ENCODE results near the gene CNNM2. TPM values are rescaled to one million over a fixed set of nuclear protein-coding genes. Genes with fewer than 3 reads are reported as not detected.
"Not testable (repeated sequence)": the region's sequence is repeated elsewhere in the genome, so short reads cannot be mapped to it uniquely, and the experiment has no call there.

Gene CNNM2
- total RNA-seq, 1 experiment from 2014 or later: 7.6 TPM

GRCh38 chr10:102919246-102919959 is 1.3 kb downstream of the CNNM2 start:
- no peak for DNase-seq (ENCODE audit: low read depth, low spot score)
- in situ Hi-C loops (cut with HindIII; ENCODE audit: low pct_unique_long_range_greater_than_20kb, low sequenced_read_pairs): no loop called here

- in situ Hi-C loops (cut with HindIII; ENCODE audit: low pct_unique_long_range_greater_than_20kb, low sequenced_read_pairs): no loop called here
- DNase-seq (ENCODE audit: low read depth, low spot score): peak; percentile 6
Measured at GRCh38 chr10:102919992-102920739, 2.1 kb downstream of the CNNM2 start.

GRCh38 chr10:102923601-102924000 is 5.5 kb downstream of the CNNM2 start:
- no peak for DNase-seq (ENCODE audit: low read depth, low spot score)
- in situ Hi-C loops (cut with HindIII; ENCODE audit: low pct_unique_long_range_greater_than_20kb, low sequenced_read_pairs): no loop called here

GRCh38 chr10:102926842-102927241 is 8.7 kb downstream of the CNNM2 start:
- in situ Hi-C loops (cut with HindIII; ENCODE audit: low pct_unique_long_range_greater_than_20kb, low sequenced_read_pairs): no loop called here
- no peak for DNase-seq (ENCODE audit: low read depth, low spot score)

GRCh38 chr10:102927311-102928010 is 9.4 kb downstream of the CNNM2 start:
- DNase-seq (ENCODE audit: low read depth, low spot score): no peak
- in situ Hi-C loops (cut with HindIII; ENCODE audit: low pct_unique_long_range_greater_than_20kb, low sequenced_read_pairs): no loop called here

- in situ Hi-C loops (cut with HindIII; ENCODE audit: low pct_unique_long_range_greater_than_20kb, low sequenced_read_pairs); DNase-seq (ENCODE audit: low read depth, low spot score): not testable (repeated sequence)
Measured at GRCh38 chr10:102928442-102928841, 10.3 kb downstream of the CNNM2 start.

- in situ Hi-C loops (cut with HindIII; ENCODE audit: low pct_unique_long_range_greater_than_20kb, low sequenced_read_pairs): no loop called here
- DNase-seq (ENCODE audit: low read depth, low spot score): no peak
Measured at GRCh38 chr10:102930720-102931119, 12.6 kb downstream of the CNNM2 start.

GRCh38 chr10:102931643-102932042 is 13.5 kb downstream of the CNNM2 start:
- no peak for DNase-seq (ENCODE audit: low read depth, low spot score)
- in situ Hi-C loops (cut with HindIII; ENCODE audit: low pct_unique_long_range_greater_than_20kb, low sequenced_read_pairs): no loop called here

- in situ Hi-C loops (cut with HindIII; ENCODE audit: low pct_unique_long_range_greater_than_20kb, low sequenced_read_pairs): no loop called here
- DNase-seq (ENCODE audit: low read depth, low spot score): no peak
Measured at GRCh38 chr10:102935505-102935904, 17.4 kb downstream of the CNNM2 start.

GRCh38 chr10:102935939-102936605 is 18.0 kb downstream of the CNNM2 start:
- in situ Hi-C loops (cut with HindIII; ENCODE audit: low pct_unique_long_range_greater_than_20kb, low sequenced_read_pairs): no loop called here

GRCh38 chr10:102941401-102941800 is 23.3 kb downstream of the CNNM2 start:
- no peak for DNase-seq (ENCODE audit: low read depth, low spot score)
- in situ Hi-C loops (cut with HindIII; ENCODE audit: low pct_unique_long_range_greater_than_20kb, low sequenced_read_pairs): no loop called here

More at GRCh38 chr10:102935939-102936605, 18.0 kb downstream of the CNNM2 start:
- no peak for DNase-seq (ENCODE audit: low read depth, low spot score)

GRCh38 chr10:102945449-102945848 is 27.4 kb downstream of the CNNM2 start:
- in situ Hi-C loops (cut with HindIII; ENCODE audit: low pct_unique_long_range_greater_than_20kb, low sequenced_read_pairs): no loop called here

GRCh38 chr10:102945962-102946361 is 27.9 kb downstream of the CNNM2 start:
- DNase-seq (ENCODE audit: low read depth, low spot score): no peak
- in situ Hi-C loops (cut with HindIII; ENCODE audit: low pct_unique_long_range_greater_than_20kb, low sequenced_read_pairs): no loop called here

More at GRCh38 chr10:102945449-102945848, 27.4 kb downstream of the CNNM2 start:
- DNase-seq (ENCODE audit: low read depth, low spot score): no peak

- DNase-seq (ENCODE audit: low read depth, low spot score): no peak
- in situ Hi-C loops (cut with HindIII; ENCODE audit: low pct_unique_long_range_greater_than_20kb, low sequenced_read_pairs): no loop called here
Measured at GRCh38 chr10:102946992-102947391, 28.9 kb downstream of the CNNM2 start.

GRCh38 chr10:102948176-102948575 is 30.1 kb downstream of the CNNM2 start:
- DNase-seq (ENCODE audit: low read depth, low spot score): no peak
- in situ Hi-C loops (cut with HindIII; ENCODE audit: low pct_unique_long_range_greater_than_20kb, low sequenced_read_pairs): no loop called here

- in situ Hi-C loops (cut with HindIII; ENCODE audit: low pct_unique_long_range_greater_than_20kb, low sequenced_read_pairs): no loop called here
- no peak for DNase-seq (ENCODE audit: low read depth, low spot score)
Measured at GRCh38 chr10:102948786-102949185, 30.7 kb downstream of the CNNM2 start.

GRCh38 chr10:102949916-102950315 is 31.8 kb downstream of the CNNM2 start:
- no peak for DNase-seq (ENCODE audit: low read depth, low spot score)
- in situ Hi-C loops (cut with HindIII; ENCODE audit: low pct_unique_long_range_greater_than_20kb, low sequenced_read_pairs): no loop called here

- DNase-seq (ENCODE audit: low read depth, low spot score): no peak
- in situ Hi-C loops (cut with HindIII; ENCODE audit: low pct_unique_long_range_greater_than_20kb, low sequenced_read_pairs): no loop called here
Measured at GRCh38 chr10:102951316-102951715, 33.2 kb downstream of the CNNM2 start.

Data from SK-MEL-5 (cell line).